Measurements from ENCODE around the gene ALOX12B.
"Not testable (repeated sequence)": the region's sequence is repeated elsewhere in the genome, so short reads cannot be mapped to it uniquely, and the experiment has no call there.

The ALOX12B gene

DNA sequence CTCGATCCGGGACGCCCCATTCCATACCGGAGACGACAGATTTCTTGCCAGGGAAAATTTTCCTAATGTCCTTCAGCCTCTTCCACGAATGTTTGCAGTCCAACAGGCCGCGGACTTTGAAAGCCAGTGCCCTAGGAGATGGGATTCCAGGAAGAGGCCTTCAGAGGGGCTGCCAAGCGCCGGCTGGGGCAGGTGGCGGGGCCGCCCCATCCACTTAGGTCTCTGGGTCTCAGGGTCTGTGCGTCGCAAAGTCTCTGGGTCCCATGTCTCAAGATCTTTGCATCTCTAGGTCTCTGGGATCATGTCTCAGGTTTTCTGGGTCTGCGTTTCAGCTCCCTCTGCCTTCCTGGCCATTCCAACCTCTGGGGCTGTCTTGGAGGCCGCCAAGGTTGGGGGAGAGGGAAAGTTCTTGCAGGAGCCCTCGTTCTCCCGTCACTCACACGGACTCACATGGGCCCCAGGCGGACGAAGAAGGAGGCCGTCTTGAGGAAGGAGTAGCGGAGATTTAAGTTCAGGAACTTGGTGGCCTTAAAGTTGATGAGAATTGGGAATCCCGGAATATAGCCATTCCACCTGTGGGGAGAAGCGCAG, 7.2 kb downstream of the ALOX12B start:
- peaks cover 1% of the 10 kb centered on the region for H3K27me3 Mint-ChIP-seq
- H3K36me3 Mint-ChIP-seq (ENCODE audit: low read depth) = peaks cover 11% of the 10 kb centered on the region
- peak overlapping the region; percentile 89 for H3K27ac Mint-ChIP-seq
- H3K4me3 Mint-ChIP-seq = peak overlapping the region; percentile 94
- H3K9me3 Mint-ChIP-seq = no peaks in the 10 kb centered on the region
- H3K4me1 Mint-ChIP-seq (ENCODE audit: low read depth) = peaks cover 10% of the 10 kb centered on the region

DNA sequence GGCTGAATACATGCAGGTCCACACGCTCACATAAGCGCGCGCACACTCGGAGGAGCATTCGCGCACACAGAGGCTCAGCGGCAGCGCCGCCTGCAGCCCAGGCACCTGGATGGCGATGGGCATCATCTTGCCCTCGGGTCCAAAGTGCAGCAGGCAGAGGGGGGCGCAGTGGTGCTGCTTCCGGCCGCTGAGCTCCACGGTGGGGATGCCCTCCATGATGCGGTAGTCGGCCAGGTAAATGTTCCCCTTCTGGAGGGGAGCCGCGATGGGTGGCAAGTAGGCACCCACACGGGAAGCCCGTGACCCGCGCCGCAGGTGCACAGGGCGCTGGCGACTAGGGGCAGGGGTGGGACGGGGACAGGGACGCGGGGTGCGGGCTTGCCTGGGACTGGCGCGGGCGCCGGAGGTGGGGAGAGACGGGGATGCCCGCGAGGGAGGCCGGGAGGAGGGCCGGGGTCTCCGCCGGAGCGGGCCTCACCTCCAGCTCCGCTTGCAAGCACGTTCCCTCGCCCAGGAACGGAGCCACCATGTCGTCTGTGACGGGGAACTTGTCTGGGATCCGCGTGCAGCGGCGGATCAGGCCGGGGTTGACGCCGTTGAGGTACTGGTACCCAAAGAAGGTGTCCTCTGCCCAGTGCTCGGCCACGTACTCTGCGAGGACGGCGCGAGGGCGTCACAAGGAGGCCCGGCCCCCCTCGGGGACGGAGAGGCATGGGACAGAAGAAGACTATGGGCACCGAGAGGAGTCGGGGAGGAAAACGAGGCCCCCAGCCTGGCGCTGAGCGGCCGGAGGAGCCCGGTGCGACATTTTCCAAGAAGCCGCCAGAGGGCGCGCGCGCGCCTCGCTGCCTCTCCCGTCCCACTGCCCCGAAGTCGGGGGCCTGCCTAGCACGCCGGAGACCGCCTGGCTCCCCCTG, 8.0 kb downstream of the ALOX12B start:
- no peaks in the 10 kb centered on the region for H3K9me3 Mint-ChIP-seq
- H3K27me3 Mint-ChIP-seq = peaks cover 9% of the 10 kb centered on the region
- peaks cover 11% of the 10 kb centered on the region for H3K36me3 Mint-ChIP-seq (ENCODE audit: low read depth)
- peaks cover 10% of the 10 kb centered on the region for H3K4me1 Mint-ChIP-seq (ENCODE audit: low read depth)
- H3K4me3 Mint-ChIP-seq = peak overlapping the region; percentile 94
- peak overlapping the region; percentile 89 for H3K27ac Mint-ChIP-seq

- not testable (repeated sequence) for H3K9me3 Mint-ChIP-seq, H3K4me3 Mint-ChIP-seq, H3K27ac Mint-ChIP-seq
- peaks cover 21% of the 10 kb centered on the region for H3K27me3 Mint-ChIP-seq
- peaks cover 11% of the 10 kb centered on the region for H3K36me3 Mint-ChIP-seq (ENCODE audit: low read depth)
- peaks cover 24% of the 10 kb centered on the region for H3K4me1 Mint-ChIP-seq (ENCODE audit: low read depth)
Measured at GRCh38 chr17:8077939-8078338, 9.6 kb downstream of the ALOX12B start.

DNA sequence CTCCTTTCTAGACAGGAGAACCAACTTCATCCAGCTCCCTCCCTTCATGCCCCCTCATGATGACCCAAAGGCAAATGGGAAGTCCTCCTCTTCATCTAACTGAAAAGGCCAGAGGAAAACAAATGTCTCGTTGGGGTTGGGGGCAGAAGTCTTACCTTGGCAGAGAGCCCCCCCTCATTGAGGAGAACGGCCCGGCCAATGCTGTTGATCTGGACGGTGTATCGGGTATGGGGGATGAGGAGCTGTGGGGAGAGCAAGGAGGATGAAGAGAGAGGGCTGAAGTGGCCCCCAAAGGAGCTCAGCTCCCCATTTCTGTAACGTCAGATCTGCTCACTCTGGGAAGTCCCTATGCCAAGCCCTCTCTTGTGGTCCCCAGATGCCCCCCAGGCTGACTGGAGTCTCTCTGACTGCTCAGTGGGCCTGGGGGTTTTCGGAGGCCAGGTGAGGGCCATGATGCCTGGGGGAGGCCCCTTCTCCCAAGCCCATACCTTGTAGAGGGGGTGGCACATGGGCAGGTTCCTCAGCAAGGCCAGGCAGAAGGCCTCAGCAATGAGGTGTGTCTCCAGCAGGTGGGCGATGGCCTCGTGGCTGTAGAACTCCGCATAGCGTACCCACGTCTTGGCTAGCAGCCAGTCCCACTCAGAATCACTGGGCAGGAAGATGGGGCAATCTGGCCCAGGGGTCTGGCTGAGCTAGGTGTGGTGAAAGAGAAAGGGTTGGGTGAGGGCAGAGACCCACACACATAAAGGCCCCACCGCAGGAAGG, 10.8 kb downstream of the ALOX12B start:
- Mint-ChIP-seq H3K4me3 (no peak overlapping the region), H3K4me1 (ENCODE audit: low read depth) (peaks cover 32% of the 10 kb centered on the region), H3K36me3 (ENCODE audit: low read depth) (peaks cover 8% of the 10 kb centered on the region), H3K27me3 (peaks cover 32% of the 10 kb centered on the region), H3K9me3 (no peaks in the 10 kb centered on the region), H3K27ac (no peak overlapping the region)

GRCh38 chr17:8075574-8076342, 11.8 kb downstream of the ALOX12B start:
- H3K9me3 Mint-ChIP-seq = no peaks in the 10 kb centered on the region
- peaks cover 40% of the 10 kb centered on the region for H3K27me3 Mint-ChIP-seq
- peaks cover 30% of the 10 kb centered on the region for H3K4me1 Mint-ChIP-seq (ENCODE audit: low read depth)
- no peaks in the 10 kb centered on the region for H3K36me3 Mint-ChIP-seq (ENCODE audit: low read depth)
- H3K4me3 Mint-ChIP-seq = no peak overlapping the region
- no peak overlapping the region for H3K27ac Mint-ChIP-seq

DNA sequence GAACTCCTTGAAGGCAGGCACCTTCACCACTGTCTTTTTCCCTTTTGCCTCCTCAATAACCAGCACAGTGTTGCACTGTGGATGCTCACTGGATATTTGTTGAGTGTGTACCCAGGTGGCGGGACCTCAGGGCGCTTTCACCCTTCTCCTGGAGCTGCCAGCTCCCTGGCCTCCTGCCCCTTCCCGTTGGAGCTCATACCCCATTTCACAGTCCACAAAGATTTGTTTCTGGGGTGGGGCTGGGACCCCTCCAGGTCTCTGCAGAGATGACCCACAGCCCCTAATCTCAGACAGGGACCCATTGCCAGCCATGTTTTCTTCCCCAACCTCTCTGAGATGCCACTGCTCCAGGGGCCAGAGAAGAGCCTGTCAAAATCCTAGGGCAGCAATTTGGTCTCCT, 12.4 kb downstream of the ALOX12B start:
- H3K36me3 Mint-ChIP-seq (ENCODE audit: low read depth) = no peaks in the 10 kb centered on the region
- no peak overlapping the region for H3K27ac Mint-ChIP-seq
- peaks cover 26% of the 10 kb centered on the region for H3K4me1 Mint-ChIP-seq (ENCODE audit: low read depth)
- H3K9me3 Mint-ChIP-seq = no peaks in the 10 kb centered on the region
- H3K27me3 Mint-ChIP-seq = peaks cover 45% of the 10 kb centered on the region
- no peak overlapping the region for H3K4me3 Mint-ChIP-seq

GRCh38 chr17:8074554-8074953, 13.0 kb downstream of the ALOX12B start:
- Mint-ChIP-seq H3K36me3 (ENCODE audit: low read depth) (no peaks in the 10 kb centered on the region), H3K27me3 (peaks cover 45% of the 10 kb centered on the region)

GRCh38 chr17:8073627-8074484, 13.7 kb downstream of the ALOX12B start:
- no peaks in the 10 kb centered on the region for H3K36me3 Mint-ChIP-seq (ENCODE audit: low read depth)
- H3K4me3 Mint-ChIP-seq = peak overlapping the region; percentile 71
- peaks cover 45% of the 10 kb centered on the region for H3K27me3 Mint-ChIP-seq
- H3K9me3 Mint-ChIP-seq = no peaks in the 10 kb centered on the region
- H3K27ac Mint-ChIP-seq = peak overlapping the region; percentile 63
- H3K4me1 Mint-ChIP-seq (ENCODE audit: low read depth) = peaks cover 22% of the 10 kb centered on the region

More at GRCh38 chr17:8074554-8074953, 13.0 kb downstream of the ALOX12B start:
- Mint-ChIP-seq H3K4me3 (no peak overlapping the region), H3K4me1 (ENCODE audit: low read depth) (peaks cover 26% of the 10 kb centered on the region), H3K9me3 (no peaks in the 10 kb centered on the region), H3K27ac (no peak overlapping the region)

DNA sequence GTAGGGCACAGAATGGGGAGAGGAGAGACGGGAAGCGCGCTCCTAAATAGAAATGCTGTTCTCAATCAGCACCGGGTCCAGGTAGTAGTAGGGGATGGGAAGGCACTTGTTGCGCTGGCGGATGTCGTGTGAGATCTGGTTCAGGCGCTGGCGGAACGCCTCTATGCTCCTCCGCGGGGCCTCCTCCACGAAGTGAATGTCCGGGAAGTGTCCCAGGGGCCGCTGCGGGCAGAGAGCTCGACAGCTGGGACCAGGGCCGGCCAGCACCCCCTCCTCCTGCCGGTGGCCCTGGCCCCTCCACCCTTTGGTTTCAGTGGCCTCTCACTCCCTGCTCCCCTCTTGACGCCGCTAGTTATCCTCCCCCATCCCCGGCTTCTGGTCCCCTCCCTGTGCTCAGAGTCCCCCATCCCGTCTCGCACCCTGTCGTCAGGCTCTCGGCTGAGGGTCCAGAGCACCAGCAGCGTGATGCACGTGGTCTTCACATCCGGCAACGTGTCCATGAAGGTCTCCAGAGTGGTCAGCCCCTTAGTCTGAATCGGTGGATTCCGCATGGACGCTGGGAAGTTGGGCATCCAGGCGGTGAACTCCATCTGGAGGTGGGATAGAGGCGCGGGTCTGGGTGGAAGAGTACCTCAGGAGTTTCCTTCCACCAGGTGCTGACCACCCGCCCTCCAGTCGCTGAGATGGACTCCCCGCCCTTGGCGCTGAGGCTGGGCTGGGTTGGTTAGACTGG, 14.6 kb downstream of the ALOX12B start:
- Mint-ChIP-seq H3K4me1 (ENCODE audit: low read depth) (peaks cover 22% of the 10 kb centered on the region), H3K27me3 (peaks cover 51% of the 10 kb centered on the region), H3K4me3 (peak overlapping the region; percentile 66)

DNA sequence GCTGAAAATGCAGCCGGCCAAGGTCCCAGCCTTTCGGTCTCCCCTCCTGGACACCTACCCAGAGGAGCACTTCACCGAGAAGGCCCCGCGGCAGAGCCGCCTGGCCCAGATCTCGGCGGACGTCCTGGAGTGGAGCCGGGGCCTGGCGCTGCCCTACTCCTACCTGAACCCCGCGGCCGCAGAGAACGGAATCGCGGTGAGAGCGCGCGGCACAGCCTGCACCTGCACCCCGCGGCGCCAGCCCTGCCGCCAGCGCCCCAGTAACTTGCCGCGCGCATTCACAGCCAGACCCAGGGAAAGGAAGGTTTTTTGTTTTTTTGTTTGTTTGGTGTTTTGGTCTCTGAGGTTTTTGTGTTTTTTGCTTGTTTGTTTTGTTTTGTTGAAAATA, 15.2 kb downstream of the ALOX12B start:
- peak overlapping the region; percentile 37 for H3K27ac Mint-ChIP-seq
- no peaks in the 10 kb centered on the region for H3K36me3 Mint-ChIP-seq (ENCODE audit: low read depth)
- no peaks in the 10 kb centered on the region for H3K9me3 Mint-ChIP-seq
- peaks cover 51% of the 10 kb centered on the region for H3K27me3 Mint-ChIP-seq
- H3K4me3 Mint-ChIP-seq = peak overlapping the region; percentile 60
- peaks cover 22% of the 10 kb centered on the region for H3K4me1 Mint-ChIP-seq (ENCODE audit: low read depth)

More for the DNA sequence above, 14.6 kb downstream of the ALOX12B start:
- no peaks in the 10 kb centered on the region for H3K36me3 Mint-ChIP-seq (ENCODE audit: low read depth)
- H3K27ac Mint-ChIP-seq = peak overlapping the region; percentile 37
- H3K9me3 Mint-ChIP-seq = no peaks in the 10 kb centered on the region

DNA sequence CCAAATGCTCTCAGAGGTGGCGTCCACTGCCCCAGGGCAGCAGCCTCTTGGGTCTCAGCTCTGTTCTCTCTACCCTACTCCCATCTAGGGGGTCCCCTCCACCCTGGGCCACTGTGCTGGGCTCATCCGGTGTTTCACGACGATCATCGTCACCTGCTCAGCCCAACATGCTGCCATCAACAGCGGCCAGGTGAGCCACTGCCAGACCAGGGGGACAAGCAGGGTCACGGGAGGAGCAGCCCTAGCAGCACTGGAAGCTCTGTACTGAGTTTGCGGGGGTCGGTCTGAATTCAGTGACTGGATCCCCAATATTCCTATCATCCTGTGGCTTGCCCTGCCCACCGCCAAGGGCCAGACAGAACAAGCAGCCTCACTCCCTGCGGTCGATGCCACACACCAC, 16.0 kb downstream of the ALOX12B start:
- no peak overlapping the region for H3K4me3 Mint-ChIP-seq

GRCh38 chr17:8069587-8069860, 18.0 kb downstream of the ALOX12B start:
- Mint-ChIP-seq H3K9me3 (no peaks in the 10 kb centered on the region), H3K4me1 (ENCODE audit: low read depth) (peaks cover 22% of the 10 kb centered on the region), H3K27me3 (peaks cover 42% of the 10 kb centered on the region), H3K36me3 (ENCODE audit: low read depth) (no peaks in the 10 kb centered on the region), H3K4me3 (no peak overlapping the region), H3K27ac (no peak overlapping the region)

More for the DNA sequence above, 16.0 kb downstream of the ALOX12B start:
- peaks cover 51% of the 10 kb centered on the region for H3K27me3 Mint-ChIP-seq
- H3K27ac Mint-ChIP-seq = no peak overlapping the region
- peaks cover 22% of the 10 kb centered on the region for H3K4me1 Mint-ChIP-seq (ENCODE audit: low read depth)
- H3K36me3 Mint-ChIP-seq (ENCODE audit: low read depth) = no peaks in the 10 kb centered on the region
- no peaks in the 10 kb centered on the region for H3K9me3 Mint-ChIP-seq

Data from stimulated activated naive CD8-positive, alpha-beta T cell treated with anti-CD3 and anti-CD28 coated beads, Interleukin-15, Interleukin-2, amounts not matched to agents 100 ng/mL and 50 ng/mL, for 24 hours (primary cell).